GM12878 (cell line): ENCODE results near the gene SLITRK3. TPM values are rescaled to one million over a fixed set of nuclear protein-coding genes. Genes with fewer than 3 reads are reported as not detected.

Source experiments
- ATAC-seq: fragments of 200-7000 bp; cut with Tn5 transposase; 3 replicates; pipeline ENCODE4 v1.9.1; 2020; ENCODE audit warnings: mild to moderate bottlenecking, moderate library complexity
- BruUV-seq: library from RNA; stranded (reverse); fragments of 400-500 nt; replicated peaks from 2 replicates; lab custom pipeline; 2021; lab: Mats Ljungman, UMichigan
- CTCF ChIA-PET: fragments of 300-600 bp; sonication (Branson Sonifier 250); formaldehyde crosslinking; extraction: SDS; loops from one replicate; lab custom pipeline; 2021; ENCODE audit warnings: inconsistent platforms; lab: Yijun Ruan, JAX
- POLR2A ChIA-PET: fragments of 350-600 bp; formaldehyde crosslinking; extraction: SDS; loops from one replicate; lab custom pipeline; 2021; ENCODE audit warnings: inconsistent platforms; lab: Charles Lee
- RAD21 ChIA-PET: fragments of 300-600 bp; sonication (Branson Sonifier 250); formaldehyde crosslinking; loops from one replicate; lab custom pipeline; 2023; ENCODE audit warnings: antibody characterized with exemption; ENCODE audit not compliant: unreplicated experiment; lab: Charles Lee
- SMC1A ChIA-PET: fragments of 300-600 bp; sonication (Branson Sonifier 250); formaldehyde crosslinking; loops from one replicate; lab custom pipeline; 2023; ENCODE audit not compliant: unreplicated experiment, uncharacterized antibody; lab: Charles Lee
- DNase-seq: peaks from one replicate; pipeline ENCODE4 v3.0.0-alpha.2; 2011; ENCODE audit warnings: low read depth, low spot score
- FAIRE-seq: peaks from 3 replicates; lab custom pipeline; 2011; peaks lifted over from hg19 to GRCh38; lab: Jason Lieb, UNC
- H2AFZ ChIP-seq: 2 replicates; pipeline ENCODE4 v1.6.0; 2011; ENCODE audit warnings: low read depth, low read length, control low read depth; ENCODE audit not compliant: control insufficient read depth
- H3K27ac ChIP-seq: 2 replicates; pipeline ENCODE4 v1.5.1; 2011; ENCODE audit warnings: control low read depth; ENCODE audit not compliant: control insufficient read depth, insufficient read depth
- H3K27me3 ChIP-seq, 2 experiments: replicated peaks in 1 of 2; 2 replicates each; pipeline versions ENCODE4 v1.6.0 to v1.6.1; 2011; ENCODE audit warnings: low read length in 1 of 2; ENCODE audit not compliant: control insufficient read depth in 2 of 2, insufficient read depth in 2 of 2
- H3K36me3 ChIP-seq, 2 experiments: 2 replicates each; pipeline ENCODE4 v1.5.1; 2011; ENCODE audit warnings: low read length in 1 of 2; ENCODE audit not compliant: control insufficient read depth in 2 of 2, insufficient read depth in 2 of 2
- H3K4me1 ChIP-seq: 2 replicates; pipeline ENCODE4 v1.6.1; 2011; ENCODE audit warnings: mild to moderate bottlenecking, low read length, moderate library complexity, mixed read lengths; ENCODE audit not compliant: control insufficient read depth, insufficient read depth
- H3K4me2 ChIP-seq: 2 replicates; pipeline ENCODE4 v1.6.0; 2011; ENCODE audit warnings: control low read depth; ENCODE audit not compliant: control insufficient read depth, insufficient read depth
- H3K4me3 ChIP-seq: fragments of 200-600 bp; sonication (generic); 2 replicates; pipeline ENCODE4 v1.5.1; 2016
- H3K79me2 ChIP-seq: 2 replicates; pipeline ENCODE4 v1.6.0; 2011; ENCODE audit warnings: low read length; ENCODE audit not compliant: control insufficient read depth, insufficient read depth
- H3K9ac ChIP-seq: 2 replicates; pipeline ENCODE4 v1.8.0; 2011; ENCODE audit warnings: low read length, control low read depth, mixed read lengths; ENCODE audit not compliant: control insufficient read depth, insufficient read depth
- H3K9me3 ChIP-seq: replicated peaks from 3 replicates; pipeline ENCODE4 v1.5.1; 2011; ENCODE audit warnings: mild to moderate bottlenecking, low read length; ENCODE audit not compliant: control insufficient read depth, insufficient read depth
- H4K20me1 ChIP-seq: 2 replicates; pipeline ENCODE4 v1.6.0; 2011; ENCODE audit not compliant: control insufficient read depth, insufficient read depth
- ETV6 ChIP-seq, 2 experiments: fragments of 450-650 bp in 1 of 2; IDR thresholded peaks in 1 of 2; conservative IDR thresholded peaks in 1 of 2; 2 replicates each; pipeline ENCODE4 v1.6.1; 2014; ENCODE audit warnings: antibody characterized with exemption in 1 of 2, borderline replicate concordance in 1 of 2, low read depth in 1 of 2, mild to moderate bottlenecking in 1 of 2, moderate library complexity in 1 of 2
- MEF2A ChIP-seq: IDR thresholded peaks from 2 replicates; pipeline ENCODE4 v1.6.1; 2011; ENCODE audit warnings: low read depth, mild to moderate bottlenecking, low read length, moderate library complexity; ENCODE audit not compliant: insufficient read depth
- NFXL1 ChIP-seq: fragments of 450-650 bp; IDR thresholded peaks from 2 replicates; pipeline ENCODE4 v1.6.1; 2017; ENCODE audit warnings: antibody characterized with exemption, mild to moderate bottlenecking, borderline replicate concordance
- SIX5 ChIP-seq: IDR thresholded peaks from 2 replicates; pipeline ENCODE4 v1.6.1; 2011; ENCODE audit warnings: mild to moderate bottlenecking, low read depth, low read length, moderate library complexity; ENCODE audit not compliant: severe bottlenecking
- STAT3 ChIP-seq: IDR thresholded peaks from 2 replicates; pipeline ENCODE4 v1.6.1; 2011; ENCODE audit warnings: low read depth, low read length, improper control_type of control experiment
- YBX1 ChIP-seq: fragments of 450-650 bp; IDR thresholded peaks from 2 replicates; pipeline ENCODE4 v1.6.1; 2016; ENCODE audit warnings: antibody characterized with exemption
- ZNF207 ChIP-seq: fragments of 450-650 bp; IDR thresholded peaks from 2 replicates; pipeline ENCODE4 v1.6.1; 2014; ENCODE audit warnings: antibody characterized with exemption, mild to moderate bottlenecking, borderline replicate concordance
- ZNF274 ChIP-seq: IDR thresholded peaks from one replicate; pipeline ENCODE4 v1.8.0; 2011; ENCODE audit not compliant: insufficient read length, insufficient read depth
- WGBS: methylation state at CpG from one replicate; pipeline ENCODE4 v1.1.6; 2016; ENCODE audit warnings: low lambda C conversion rate; ENCODE audit not compliant: insufficient replicate concordance, insufficient coverage; ENCODE audit errors: missing lambda C conversion rate; 5-methylcytosine and 5-hydroxymethylcytosine counted together
- in situ Hi-C: fragments of 300-500 bp; cut with MboI; formaldehyde crosslinking; loops from 9 replicates; pipeline ENCODE4 v1.14.3; 2018; ENCODE audit warnings: mixed read lengths
- intact Hi-C: fragments of 100-400 bp; cut with micrococcal nuclease; formaldehyde crosslinking; loops from one replicate; pipeline ENCODE4 v1.14.2; 2022; ENCODE audit not compliant: unreplicated experiment
- polyA plus RNA-seq, 11 experiments: library from polyadenylated mRNA; depleted of rRNA in 4 of 11; unstranded in 6 of 11; stranded (reverse) in 5 of 11; fragments of >200 nt; fragmentation: Nextera tagmentation in 4 of 11; fragmentation: Illumina TruSeq in 1 of 11; extraction: Ambion mirVana in 4 of 11; extraction: Trizol in 1 of 11; gene quantifications; 1 replicate in 1 of 11; 2 replicates in 10 of 11; pipeline versions ENCODE4 v1.2.1 to v1.2.3, GENCODE V29; 2011 to 2016; ENCODE audit warnings: inconsistent platforms in 2 of 11, missing spikeins in 2 of 11, low read depth in 1 of 11
- total RNA-seq, 4 experiments: library from RNA; depleted of rRNA in 3 of 4; stranded (reverse); fragments of >200 nt in 3 of 4; fragmentation: Illumina TruSeq in 1 of 4; extraction: Trizol in 1 of 4; gene quantifications; 2 replicates each; pipeline versions ENCODE4 v1.2.1 to v1.2.3, GENCODE V29; 2013 to 2021
- TF ChIP-seq, protein P1 (sequence below): IDR thresholded peaks from 2 replicates; pipeline ENCODE4 v1.6.1; 2012; ENCODE audit warnings: low read depth, low read length, improper control_type of control experiment
- TF ChIP-seq, protein P2 (sequence below): IDR thresholded peaks from 2 replicates; pipeline ENCODE4 v1.6.1; 2011; ENCODE audit warnings: borderline replicate concordance, low read depth, mild to moderate bottlenecking, moderate library complexity, low read length; ENCODE audit not compliant: insufficient read depth, poor library complexity, severe bottlenecking
- TF ChIP-seq, protein P3 (sequence below): fragments of 450-650 bp; IDR thresholded peaks from 2 replicates; pipeline ENCODE4 v1.6.1; 2016; ENCODE audit warnings: mild to moderate bottlenecking, moderate library complexity, borderline replicate concordance
- TF ChIP-seq, protein P4 (sequence below): fragments of 450-650 bp; IDR thresholded peaks from 2 replicates; pipeline ENCODE4 v1.6.1; 2016; ENCODE audit warnings: mild to moderate bottlenecking
- TF ChIP-seq, protein P5 (sequence below): IDR thresholded peaks from 2 replicates; pipeline ENCODE4 v1.6.1; 2012; ENCODE audit warnings: low read depth, low read length, improper control_type of control experiment

Gene SLITRK3
- total and polyA plus RNA-seq, 10 of the 15 experiments (the other 5 are each of a cell fraction or from before 2014, with no cell fraction given), result 0.03 TPM; not detected in 9

DNA sequence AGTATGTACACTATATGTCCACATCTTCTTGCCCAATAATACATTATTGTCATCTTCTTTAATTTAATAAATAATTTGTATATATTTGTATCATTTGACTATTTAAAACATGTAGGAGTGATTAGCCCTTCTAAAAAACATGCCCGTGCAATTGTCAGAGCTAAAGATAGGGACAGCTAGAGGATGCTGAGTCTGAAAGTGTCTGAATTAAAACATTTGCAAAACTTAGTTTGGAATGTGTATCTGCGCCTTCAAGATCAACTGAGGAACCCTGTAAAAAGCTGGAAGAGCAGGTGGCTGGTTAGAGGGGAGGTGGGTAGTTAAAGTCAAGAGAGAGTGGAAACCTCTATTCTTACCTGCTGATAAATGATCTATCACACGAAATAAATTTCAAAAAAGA, 4.7 kb downstream of the SLITRK3 start (continued):
- TF ChIP-seq YBX1 (no peak), NFXL1 (no peak), ZNF274 (no peak)
- TF ChIP-seq, protein P1, sequence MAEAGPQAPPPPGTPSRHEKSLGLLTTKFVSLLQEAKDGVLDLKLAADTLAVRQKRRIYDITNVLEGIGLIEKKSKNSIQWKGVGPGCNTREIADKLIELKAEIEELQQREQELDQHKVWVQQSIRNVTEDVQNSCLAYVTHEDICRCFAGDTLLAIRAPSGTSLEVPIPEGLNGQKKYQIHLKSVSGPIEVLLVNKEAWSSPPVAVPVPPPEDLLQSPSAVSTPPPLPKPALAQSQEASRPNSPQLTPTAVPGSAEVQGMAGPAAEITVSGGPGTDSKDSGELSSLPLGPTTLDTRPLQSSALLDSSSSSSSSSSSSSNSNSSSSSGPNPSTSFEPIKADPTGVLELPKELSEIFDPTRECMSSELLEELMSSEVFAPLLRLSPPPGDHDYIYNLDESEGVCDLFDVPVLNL, result no peak

DNA sequence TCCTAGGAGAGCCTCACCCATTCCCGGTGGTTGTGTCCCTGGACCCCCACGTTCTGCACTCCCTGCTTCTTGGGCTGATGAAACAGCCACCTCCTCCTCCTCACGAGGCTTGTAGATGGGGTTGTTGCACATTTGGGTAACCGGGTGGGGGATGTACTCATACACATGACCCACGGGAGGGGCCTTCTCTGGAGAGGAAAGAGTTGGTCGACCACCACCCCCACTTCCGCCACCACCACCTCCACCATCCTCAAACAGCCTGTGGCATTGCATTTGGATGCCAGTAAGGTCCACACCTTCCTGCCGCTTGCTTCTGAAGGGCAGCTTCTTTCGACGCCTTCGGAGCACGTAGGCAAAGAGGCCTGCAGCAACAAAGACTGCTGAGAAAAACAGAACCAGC, 7.7 kb downstream of the SLITRK3 start:
- H3K79me2 ChIP-seq, result no peaks in the 10 kb centered on the region
- no peaks in the 10 kb centered on the region for H3K9me3 ChIP-seq
- 36% methylated on average over 11 of the region's 12 CpGs for WGBS
- H2AFZ ChIP-seq, result no peak overlapping the region
- ATAC-seq (no peak), DNase-seq (no peak), FAIRE-seq (no peak)
- intact Hi-C loops (loop anchor here (5.0 kb wide), 1 partner anchor 991 kb away; no protein-coding TSS in a partner anchor), in situ Hi-C loops (no loop called here)
- H3K27ac ChIP-seq, result no peak overlapping the region
- H3K27me3 ChIP-seq, result peaks cover 0 to 2% of the 10 kb centered on the region in 2 experiments; a peak in 3 of 4 replicates
- POLR2A ChIA-PET, result no interaction called here
- H3K9ac ChIP-seq, result no peak overlapping the region
- SMC1A ChIA-PET, result no interaction called here
- no peaks in the 10 kb centered on the region for H4K20me1 ChIP-seq
- no TSS peak for BruUV-seq
- no peak overlapping the region for H3K4me2 ChIP-seq
- CTCF ChIA-PET, result no interaction called here
- H3K4me3 ChIP-seq, result no peak overlapping the region
- RAD21 ChIA-PET, result no interaction called here
- H3K4me1 ChIP-seq, result no peaks in the 10 kb centered on the region
- no peaks in the 10 kb centered on the region for H3K36me3 ChIP-seq
- TF ChIP-seq, protein P2, sequence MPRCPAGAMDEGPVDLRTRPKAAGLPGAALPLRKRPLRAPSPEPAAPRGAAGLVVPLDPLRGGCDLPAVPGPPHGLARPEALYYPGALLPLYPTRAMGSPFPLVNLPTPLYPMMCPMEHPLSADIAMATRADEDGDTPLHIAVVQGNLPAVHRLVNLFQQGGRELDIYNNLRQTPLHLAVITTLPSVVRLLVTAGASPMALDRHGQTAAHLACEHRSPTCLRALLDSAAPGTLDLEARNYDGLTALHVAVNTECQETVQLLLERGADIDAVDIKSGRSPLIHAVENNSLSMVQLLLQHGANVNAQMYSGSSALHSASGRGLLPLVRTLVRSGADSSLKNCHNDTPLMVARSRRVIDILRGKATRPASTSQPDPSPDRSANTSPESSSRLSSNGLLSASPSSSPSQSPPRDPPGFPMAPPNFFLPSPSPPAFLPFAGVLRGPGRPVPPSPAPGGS, result no peak
- TF ChIP-seq, protein P3, sequence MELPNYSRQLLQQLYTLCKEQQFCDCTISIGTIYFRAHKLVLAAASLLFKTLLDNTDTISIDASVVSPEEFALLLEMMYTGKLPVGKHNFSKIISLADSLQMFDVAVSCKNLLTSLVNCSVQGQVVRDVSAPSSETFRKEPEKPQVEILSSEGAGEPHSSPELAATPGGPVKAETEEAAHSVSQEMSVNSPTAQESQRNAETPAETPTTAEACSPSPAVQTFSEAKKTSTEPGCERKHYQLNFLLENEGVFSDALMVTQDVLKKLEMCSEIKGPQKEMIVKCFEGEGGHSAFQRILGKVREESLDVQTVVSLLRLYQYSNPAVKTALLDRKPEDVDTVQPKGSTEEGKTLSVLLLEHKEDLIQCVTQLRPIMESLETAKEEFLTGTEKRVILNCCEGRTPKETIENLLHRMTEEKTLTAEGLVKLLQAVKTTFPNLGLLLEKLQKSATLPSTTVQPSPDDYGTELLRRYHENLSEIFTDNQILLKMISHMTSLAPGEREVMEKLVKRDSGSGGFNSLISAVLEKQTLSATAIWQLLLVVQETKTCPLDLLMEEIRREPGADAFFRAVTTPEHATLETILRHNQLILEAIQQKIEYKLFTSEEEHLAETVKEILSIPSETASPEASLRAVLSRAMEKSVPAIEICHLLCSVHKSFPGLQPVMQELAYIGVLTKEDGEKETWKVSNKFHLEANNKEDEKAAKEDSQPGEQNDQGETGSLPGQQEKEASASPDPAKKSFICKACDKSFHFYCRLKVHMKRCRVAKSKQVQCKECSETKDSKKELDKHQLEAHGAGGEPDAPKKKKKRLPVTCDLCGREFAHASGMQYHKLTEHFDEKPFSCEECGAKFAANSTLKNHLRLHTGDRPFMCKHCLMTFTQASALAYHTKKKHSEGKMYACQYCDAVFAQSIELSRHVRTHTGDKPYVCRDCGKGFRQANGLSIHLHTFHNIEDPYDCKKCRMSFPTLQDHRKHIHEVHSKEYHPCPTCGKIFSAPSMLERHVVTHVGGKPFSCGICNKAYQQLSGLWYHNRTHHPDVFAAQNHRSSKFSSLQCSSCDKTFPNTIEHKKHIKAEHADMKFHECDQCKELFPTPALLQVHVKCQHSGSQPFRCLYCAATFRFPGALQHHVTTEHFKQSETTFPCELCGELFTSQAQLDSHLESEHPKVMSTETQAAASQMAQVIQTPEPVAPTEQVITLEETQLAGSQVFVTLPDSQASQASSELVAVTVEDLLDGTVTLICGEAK, result no peak
- TF ChIP-seq ETV6 (conservative IDR thresholded peaks at IDR 0.05 in 1 of 2, IDR thresholded peaks at IDR 0.05 in 1 of 2; ENCODE audit: borderline replicate concordance in 1 of 2, low read depth in 1 of 2) (no peak), STAT3 (no peak), MEF2A (no peak), SIX5 (no peak), ZNF207 (no peak)
- TF ChIP-seq, protein P4, sequence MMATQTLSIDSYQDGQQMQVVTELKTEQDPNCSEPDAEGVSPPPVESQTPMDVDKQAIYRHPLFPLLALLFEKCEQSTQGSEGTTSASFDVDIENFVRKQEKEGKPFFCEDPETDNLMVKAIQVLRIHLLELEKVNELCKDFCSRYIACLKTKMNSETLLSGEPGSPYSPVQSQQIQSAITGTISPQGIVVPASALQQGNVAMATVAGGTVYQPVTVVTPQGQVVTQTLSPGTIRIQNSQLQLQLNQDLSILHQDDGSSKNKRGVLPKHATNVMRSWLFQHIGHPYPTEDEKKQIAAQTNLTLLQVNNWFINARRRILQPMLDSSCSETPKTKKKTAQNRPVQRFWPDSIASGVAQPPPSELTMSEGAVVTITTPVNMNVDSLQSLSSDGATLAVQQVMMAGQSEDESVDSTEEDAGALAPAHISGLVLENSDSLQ, result no peak
- TF ChIP-seq, protein P5, sequence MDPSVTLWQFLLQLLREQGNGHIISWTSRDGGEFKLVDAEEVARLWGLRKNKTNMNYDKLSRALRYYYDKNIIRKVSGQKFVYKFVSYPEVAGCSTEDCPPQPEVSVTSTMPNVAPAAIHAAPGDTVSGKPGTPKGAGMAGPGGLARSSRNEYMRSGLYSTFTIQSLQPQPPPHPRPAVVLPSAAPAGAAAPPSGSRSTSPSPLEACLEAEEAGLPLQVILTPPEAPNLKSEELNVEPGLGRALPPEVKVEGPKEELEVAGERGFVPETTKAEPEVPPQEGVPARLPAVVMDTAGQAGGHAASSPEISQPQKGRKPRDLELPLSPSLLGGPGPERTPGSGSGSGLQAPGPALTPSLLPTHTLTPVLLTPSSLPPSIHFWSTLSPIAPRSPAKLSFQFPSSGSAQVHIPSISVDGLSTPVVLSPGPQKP, result no peak
